ENCODE results near the gene MANF. TPM values are rescaled to one million over a fixed set of nuclear protein-coding genes. Genes with fewer than 3 reads are reported as not detected.
A peak's percentile ranks its signal among the peaks of the same experiment; 100 is the strongest.

Gene MANF
- polyA plus RNA-seq, 4 donors: 17.7 to 141 (median 65.9) TPM

- Histone ChIP-seq H3K4me3 (ENCODE audit: low read depth in 1 of 3, low read length in 3 of 3) (no peak overlapping the region), H3K27me3 (ENCODE audit: control insufficient read depth in 3 of 3, insufficient read depth in 3 of 3, low read length in 3 of 3) (no peaks in the 10 kb centered on the region), H3K9me3 (ENCODE audit: control insufficient read depth in 2 of 2, insufficient read depth in 1 of 2, low read depth in 1 of 2, low read length in 1 of 2) (peaks cover 0 to 17% of the 10 kb centered on the region in 2 donors), H3K36me3 (ENCODE audit: control insufficient read depth in 3 of 3, insufficient read depth in 2 of 3, low read depth in 1 of 3, low read length in 3 of 3) (peaks cover 7 to 74% (median 8%) of the 10 kb centered on the region in 3 donors), H3K27ac (ENCODE audit: low read depth in 1 of 3, low read length in 2 of 3) (no peak overlapping the region), H3K4me1 (ENCODE audit: control insufficient read depth in 3 of 3, insufficient read depth in 2 of 3, low read depth in 1 of 3, low read length in 2 of 3) (peaks cover 3 to 35% (median 6%) of the 10 kb centered on the region in 3 donors)
- DNase-seq (no peak), FAIRE-seq (no peak)
- 83 to 85% (median 84%) methylated on average over 5 of the region's 5 CpGs for WGBS, 3 donors
Observed at GRCh38 chr3:51394541-51394940, 9.4 kb downstream of the MANF start.

GRCh38 chr3:51395493-51396213, 10.6 kb downstream of the MANF start:
- peaks cover 7 to 72% (median 8%) of the 10 kb centered on the region in 3 donors for H3K36me3 ChIP-seq (ENCODE audit: control insufficient read depth in 3 of 3, insufficient read depth in 2 of 3, low read depth in 1 of 3, low read length in 3 of 3)
- H3K4me1 ChIP-seq (ENCODE audit: control insufficient read depth in 3 of 3, insufficient read depth in 2 of 3, low read depth in 1 of 3, low read length in 2 of 3): peaks cover 3 to 24% (median 6%) of the 10 kb centered on the region in 3 donors
- no peak overlapping the region for H3K4me3 ChIP-seq (ENCODE audit: low read depth in 1 of 3, low read length in 3 of 3)
- DNase-seq: no peak
- no peak for FAIRE-seq
- 64 to 78% (median 75%) methylated on average over 12 of the region's 12 CpGs for WGBS, 3 donors
- no peak overlapping the region for H3K27ac ChIP-seq (ENCODE audit: low read depth in 1 of 3, low read length in 2 of 3)
- H3K9me3 ChIP-seq (ENCODE audit: control insufficient read depth in 2 of 2, insufficient read depth in 1 of 2, low read depth in 1 of 2, low read length in 1 of 2): peaks cover 0 to 17% of the 10 kb centered on the region in 2 donors
- H3K27me3 ChIP-seq (ENCODE audit: control insufficient read depth in 3 of 3, insufficient read depth in 3 of 3, low read length in 3 of 3): no peaks in the 10 kb centered on the region

- Histone ChIP-seq H3K9me3 (ENCODE audit: control insufficient read depth in 2 of 2, insufficient read depth in 1 of 2, low read depth in 1 of 2, low read length in 1 of 2) (peaks cover 0 to 17% of the 10 kb centered on the region in 2 donors), H3K27ac (ENCODE audit: low read depth in 1 of 3, low read length in 2 of 3) (no peak overlapping the region), H3K4me3 (ENCODE audit: low read depth in 1 of 3, low read length in 3 of 3) (no peak overlapping the region), H3K4me1 (ENCODE audit: control insufficient read depth in 3 of 3, insufficient read depth in 2 of 3, low read depth in 1 of 3, low read length in 2 of 3) (peaks cover 3 to 22% (median 6%) of the 10 kb centered on the region in 3 donors), H3K36me3 (ENCODE audit: control insufficient read depth in 3 of 3, insufficient read depth in 2 of 3, low read depth in 1 of 3, low read length in 3 of 3) (peaks cover 7 to 75% (median 10%) of the 10 kb centered on the region in 3 donors), H3K27me3 (ENCODE audit: control insufficient read depth in 3 of 3, insufficient read depth in 3 of 3, low read length in 3 of 3) (no peaks in the 10 kb centered on the region)
- 88 to 95% (median 94%) methylated on average over 1 of the region's 1 CpG for WGBS, 3 donors
- FAIRE-seq (no peak), DNase-seq (no peak)
Observed at GRCh38 chr3:51396401-51396800, 11.3 kb downstream of the MANF start.

- DNase-seq: no peak
- no peak for FAIRE-seq
- peaks cover 9 to 76% (median 13%) of the 10 kb centered on the region in 3 donors for H3K36me3 ChIP-seq (ENCODE audit: control insufficient read depth in 3 of 3, insufficient read depth in 2 of 3, low read depth in 1 of 3, low read length in 3 of 3)
- H3K4me1 ChIP-seq (ENCODE audit: control insufficient read depth in 3 of 3, insufficient read depth in 2 of 3, low read depth in 1 of 3, low read length in 2 of 3): peaks cover under 1 to 19% (median 2%) of the 10 kb centered on the region in 3 donors
- peaks cover 0 to 14% of the 10 kb centered on the region in 2 donors for H3K9me3 ChIP-seq (ENCODE audit: control insufficient read depth in 2 of 2, insufficient read depth in 1 of 2, low read depth in 1 of 2, low read length in 1 of 2)
- H3K27me3 ChIP-seq (ENCODE audit: control insufficient read depth in 3 of 3, insufficient read depth in 3 of 3, low read length in 3 of 3): no peaks in the 10 kb centered on the region
- 66 to 87% (median 75%) methylated on average over 5 of the region's 5 CpGs for WGBS, 3 donors
- no peak overlapping the region for H3K4me3 ChIP-seq (ENCODE audit: low read depth in 1 of 3, low read length in 3 of 3)
- no peak overlapping the region for H3K27ac ChIP-seq (ENCODE audit: low read depth in 1 of 3, low read length in 2 of 3)
Observed at GRCh38 chr3:51397392-51397791, 12.3 kb downstream of the MANF start.

GRCh38 chr3:51398595-51399310, 13.7 kb downstream of the MANF start:
- 73 to 84% (median 77%) methylated on average over 8 of the region's 8 CpGs for WGBS, 3 donors
- Histone ChIP-seq H3K36me3 (ENCODE audit: control insufficient read depth in 3 of 3, insufficient read depth in 2 of 3, low read depth in 1 of 3, low read length in 3 of 3) (peaks cover 2 to 71% (median 20%) of the 10 kb centered on the region in 3 donors), H3K4me1 (ENCODE audit: control insufficient read depth in 3 of 3, insufficient read depth in 2 of 3, low read depth in 1 of 3, low read length in 2 of 3) (peaks cover 0 to 9% (median 0%) of the 10 kb centered on the region in 3 donors), H3K27ac (ENCODE audit: low read depth in 1 of 3, low read length in 2 of 3) (no peak overlapping the region), H3K27me3 (ENCODE audit: control insufficient read depth in 3 of 3, insufficient read depth in 3 of 3, low read length in 3 of 3) (no peaks in the 10 kb centered on the region), H3K9me3 (ENCODE audit: control insufficient read depth in 2 of 2, insufficient read depth in 1 of 2, low read depth in 1 of 2, low read length in 1 of 2) (peaks cover 0 to under 1% of the 10 kb centered on the region in 2 donors), H3K4me3 (ENCODE audit: low read depth in 1 of 3, low read length in 3 of 3) (no peak overlapping the region)
- FAIRE-seq (no peak), DNase-seq (no peak)

GRCh38 chr3:51400166-51400565, 15.1 kb downstream of the MANF start:
- no peaks in the 10 kb centered on the region for H3K9me3 ChIP-seq (ENCODE audit: control insufficient read depth in 2 of 2, insufficient read depth in 1 of 2, low read depth in 1 of 2, low read length in 1 of 2)
- 76 to 91% (median 84%) methylated on average over 4 of the region's 4 CpGs for WGBS, 3 donors
- no peaks in the 10 kb centered on the region for H3K27me3 ChIP-seq (ENCODE audit: control insufficient read depth in 3 of 3, insufficient read depth in 3 of 3, low read length in 3 of 3)
- FAIRE-seq (no peak), DNase-seq (peak in 1 of 2 donors; percentile 39)
- H3K4me1 ChIP-seq (ENCODE audit: control insufficient read depth in 3 of 3, insufficient read depth in 2 of 3, low read depth in 1 of 3, low read length in 2 of 3): no peaks in the 10 kb centered on the region
- no peak overlapping the region for H3K27ac ChIP-seq (ENCODE audit: low read depth in 1 of 3, low read length in 2 of 3)
- peaks cover 2 to 59% (median 19%) of the 10 kb centered on the region in 3 donors for H3K36me3 ChIP-seq (ENCODE audit: control insufficient read depth in 3 of 3, insufficient read depth in 2 of 3, low read depth in 1 of 3, low read length in 3 of 3)
- no peak overlapping the region for H3K4me3 ChIP-seq (ENCODE audit: low read depth in 1 of 3, low read length in 3 of 3)

- FAIRE-seq (no peak), DNase-seq (no peak)
- H3K36me3 ChIP-seq (ENCODE audit: control insufficient read depth in 3 of 3, insufficient read depth in 2 of 3, low read depth in 1 of 3, low read length in 3 of 3): peaks cover 2 to 47% (median 17%) of the 10 kb centered on the region in 3 donors
- no peaks in the 10 kb centered on the region for H3K27me3 ChIP-seq (ENCODE audit: control insufficient read depth in 3 of 3, insufficient read depth in 3 of 3, low read length in 3 of 3)
- no peak overlapping the region for H3K27ac ChIP-seq (ENCODE audit: low read depth in 1 of 3, low read length in 2 of 3)
- no peak overlapping the region for H3K4me3 ChIP-seq (ENCODE audit: low read depth in 1 of 3, low read length in 3 of 3)
- WGBS, 3 donors: 88 to 94% (median 88%) methylated on average over 4 of the region's 4 CpGs
- no peaks in the 10 kb centered on the region for H3K9me3 ChIP-seq (ENCODE audit: control insufficient read depth in 2 of 2, insufficient read depth in 1 of 2, low read depth in 1 of 2, low read length in 1 of 2)
- no peaks in the 10 kb centered on the region for H3K4me1 ChIP-seq (ENCODE audit: control insufficient read depth in 3 of 3, insufficient read depth in 2 of 3, low read depth in 1 of 3, low read length in 2 of 3)
Observed at GRCh38 chr3:51401735-51402134, 16.6 kb downstream of the MANF start.

GRCh38 chr3:51403675-51404074, 18.6 kb downstream of the MANF start:
- FAIRE-seq: no peak
- no peak overlapping the region for H3K4me3 ChIP-seq (ENCODE audit: low read depth in 1 of 3, low read length in 3 of 3)
- no peaks in the 10 kb centered on the region for H3K4me1 ChIP-seq (ENCODE audit: control insufficient read depth in 3 of 3, insufficient read depth in 2 of 3, low read depth in 1 of 3, low read length in 2 of 3)
- H3K9me3 ChIP-seq (ENCODE audit: control insufficient read depth in 2 of 2, insufficient read depth in 1 of 2, low read depth in 1 of 2, low read length in 1 of 2): no peaks in the 10 kb centered on the region
- DNase-seq: no peak
- H3K36me3 ChIP-seq (ENCODE audit: control insufficient read depth in 3 of 3, insufficient read depth in 2 of 3, low read depth in 1 of 3, low read length in 3 of 3): peaks cover 2 to 38% (median 17%) of the 10 kb centered on the region in 3 donors
- no peaks in the 10 kb centered on the region for H3K27me3 ChIP-seq (ENCODE audit: control insufficient read depth in 3 of 3, insufficient read depth in 3 of 3, low read length in 3 of 3)
- H3K27ac ChIP-seq (ENCODE audit: low read depth in 1 of 3, low read length in 2 of 3): no peak overlapping the region
